Suppressor macrophage treated with lipopolysaccharide for 1 hour (primary cell): Measurements from ENCODE around the gene RBM20.

ENCODE experiments used
- DNase-seq, 3 donors: peaks; one replicate each; pipeline ENCODE4 v3.0.0-alpha.2; 2020 to 2022

The RBM20 gene

DNA sequence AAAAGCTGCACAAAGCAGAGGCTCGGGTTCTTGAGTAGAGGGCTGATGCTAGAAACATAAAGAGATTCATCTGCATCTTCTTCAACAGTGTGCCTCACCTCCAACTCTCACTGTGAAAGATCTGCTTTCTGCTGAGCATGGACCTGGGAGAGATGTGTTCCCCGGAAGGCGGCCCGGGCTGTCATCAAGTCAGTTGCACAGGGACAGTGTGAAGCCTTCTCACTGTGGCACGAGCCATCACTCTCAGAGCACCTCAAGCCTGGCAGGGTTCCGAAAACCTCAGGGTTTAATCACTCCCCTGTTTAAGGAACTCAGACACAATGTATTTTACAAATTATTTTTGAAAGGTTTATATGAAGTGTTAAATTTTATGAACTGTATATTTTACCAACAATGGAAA lies 98.7 kb downstream of the RBM20 start:
- DNase-seq, result no peak

GRCh38 chr10:110744782-110745181 lies 100.6 kb downstream of the RBM20 start:
- DNase-seq, result peak in 2 of 3 donors; percentile 21 to 33

DNA sequence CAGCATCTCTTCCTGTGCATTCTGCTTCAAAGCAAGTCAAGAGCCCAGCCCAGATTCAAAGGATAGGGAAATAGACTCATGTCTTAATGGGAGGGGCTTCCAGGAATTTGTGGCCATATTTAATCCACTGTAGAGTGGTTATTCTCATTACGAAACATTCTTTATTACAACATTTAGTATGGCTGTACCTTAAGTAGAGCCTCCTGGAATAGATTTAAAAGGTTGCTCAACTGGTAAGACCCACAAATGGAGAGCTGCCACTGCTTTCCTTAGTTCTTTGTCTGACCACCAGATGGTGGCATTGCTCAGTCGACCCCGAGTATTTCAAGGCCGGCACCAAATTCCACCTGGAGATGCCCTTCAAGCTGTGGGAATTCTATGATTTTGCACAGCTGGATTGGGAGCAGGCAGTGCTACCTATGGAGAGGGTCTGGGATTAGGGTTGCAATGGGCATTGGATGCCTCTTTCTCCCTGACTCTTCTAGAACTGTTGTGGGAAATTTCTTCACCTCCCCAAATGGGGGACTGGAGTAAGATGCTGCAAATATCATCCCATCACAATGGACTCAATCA lies 102.2 kb downstream of the RBM20 start:
- peak; percentile 51 to 66 (median 65) for DNase-seq

GRCh38 chr10:110746969-110747608 lies 103.0 kb downstream of the RBM20 start:
- DNase-seq, result no peak

- DNase-seq, result no peak
These were observed 103.7 kb downstream of the RBM20 start for GRCh38 chr10:110747609-110748464.

- DNase-seq, result no peak
These were observed 104.8 kb downstream of the RBM20 start for GRCh38 chr10:110748970-110749369.

- DNase-seq, result no peak
These were observed 106.8 kb downstream of the RBM20 start for GRCh38 chr10:110750931-110751330.

- peak; percentile 9 to 29 (median 21) for DNase-seq
These were observed 107.7 kb downstream of the RBM20 start for GRCh38 chr10:110751850-110752249.

GRCh38 chr10:110753462-110753861 lies 109.3 kb downstream of the RBM20 start:
- DNase-seq, result no peak

DNA sequence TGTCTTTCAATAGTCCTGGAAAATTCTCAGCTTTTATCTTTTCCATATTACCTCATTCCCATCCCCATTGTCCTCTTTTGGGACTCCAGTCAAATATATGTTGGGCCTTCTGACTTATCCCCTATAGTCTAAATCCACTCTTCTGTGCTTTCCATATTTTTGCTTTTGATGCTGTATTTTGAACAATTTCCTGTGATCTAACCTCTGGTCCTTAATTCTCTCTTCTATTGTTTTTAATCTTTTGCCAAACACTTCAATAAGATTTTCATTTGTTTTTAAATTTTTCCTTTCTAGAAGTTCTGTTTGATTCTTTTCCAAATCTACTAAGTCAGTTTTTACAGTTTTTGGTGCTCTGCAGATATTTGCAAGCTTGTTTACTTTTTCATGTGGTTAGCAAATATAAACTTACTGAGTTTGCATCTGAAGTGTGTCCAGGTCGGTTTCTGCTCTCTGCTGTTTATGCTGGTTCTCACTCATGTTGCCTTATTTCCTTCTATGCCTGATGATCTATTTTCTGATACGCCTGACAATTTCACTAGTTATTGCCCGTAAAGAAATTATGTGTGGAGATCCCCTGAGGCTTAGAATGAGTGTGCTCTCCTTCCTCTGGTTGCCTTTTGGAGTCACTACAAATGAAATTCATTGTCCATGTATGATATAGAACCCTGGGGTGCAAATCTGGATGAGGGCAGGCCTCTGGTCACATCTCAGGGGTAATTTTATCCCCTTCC lies 110.4 kb downstream of the RBM20 start:
- DNase-seq, result no peak

DNA sequence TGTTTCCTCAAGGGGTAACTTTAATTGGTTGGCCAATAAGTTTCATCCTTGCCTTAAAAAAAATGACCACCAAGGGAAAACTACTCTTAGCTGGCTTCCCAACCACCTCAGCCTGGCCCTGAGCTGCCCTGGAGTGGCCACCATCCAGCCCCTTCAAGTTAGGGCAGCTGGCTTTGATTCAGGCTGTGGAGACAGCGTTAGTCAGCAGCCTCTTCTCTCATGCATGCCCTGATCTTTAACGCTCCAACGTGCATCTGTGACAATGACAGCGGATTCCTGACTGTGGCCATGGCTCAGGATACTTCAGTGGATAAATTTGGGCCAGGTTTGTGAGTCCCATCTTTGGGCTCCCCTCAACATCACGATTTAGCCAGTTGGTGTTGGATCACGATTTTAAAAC lies 111.6 kb downstream of the RBM20 start:
- no peak for DNase-seq

- no peak for DNase-seq
These were observed 112.7 kb downstream of the RBM20 start for GRCh38 chr10:110756876-110757275.

GRCh38 chr10:110757586-110757985 lies 113.5 kb downstream of the RBM20 start:
- DNase-seq, result no peak

DNA sequence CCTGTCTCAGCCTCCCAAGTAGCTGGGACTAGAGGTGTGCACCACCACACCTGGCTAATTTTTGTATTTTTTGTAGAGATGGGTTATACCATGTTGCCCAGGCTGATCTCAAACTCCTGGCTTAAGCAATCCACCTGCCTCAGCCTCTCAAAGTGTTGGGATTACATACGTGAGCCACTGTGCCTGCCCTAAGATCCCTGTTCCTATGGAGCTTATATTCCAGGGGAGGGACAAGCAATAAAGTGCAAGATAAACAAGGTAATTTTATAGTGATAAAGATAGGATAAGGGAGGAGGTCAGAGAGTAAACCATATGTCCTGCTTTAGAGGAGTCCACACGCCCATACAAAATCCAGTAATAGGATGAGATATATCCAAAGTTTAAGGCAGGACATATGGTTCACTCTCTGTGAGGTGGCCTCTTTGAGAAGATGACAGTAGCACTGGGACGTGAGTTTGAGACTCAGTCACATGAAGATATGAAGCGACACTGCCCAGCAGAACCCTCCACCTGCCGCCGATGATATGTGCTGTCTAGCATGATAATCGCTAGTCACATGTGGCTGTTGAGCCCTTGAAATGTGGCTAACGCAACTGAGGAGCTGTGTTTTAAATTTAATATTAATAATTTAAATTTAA lies 114.1 kb downstream of the RBM20 start:
- no peak for DNase-seq

DNA sequence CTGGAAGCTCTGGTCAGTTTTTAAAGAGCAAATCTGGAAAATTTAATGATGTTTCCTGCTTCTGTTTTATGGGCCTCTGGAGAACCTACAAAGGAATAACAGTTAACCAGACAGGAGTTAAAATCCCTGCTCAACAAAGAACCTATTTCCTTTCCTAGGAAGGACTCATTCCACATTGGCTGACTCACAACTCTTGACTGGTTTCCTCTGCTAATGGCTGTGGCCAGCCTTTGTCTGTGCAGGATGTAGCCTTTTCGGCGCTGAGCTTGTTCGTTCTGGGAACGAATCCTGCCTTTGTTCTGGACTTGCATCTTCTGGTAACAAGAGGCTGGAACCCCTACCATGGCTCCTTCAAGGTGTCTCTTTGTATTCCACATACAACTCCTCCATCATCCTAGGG lies 114.8 kb downstream of the RBM20 start:
- no peak for DNase-seq

GRCh38 chr10:110759523-110759922 lies 115.4 kb downstream of the RBM20 start:
- no peak for DNase-seq

GRCh38 chr10:110762109-110762848 lies 118.1 kb downstream of the RBM20 start:
- no peak for DNase-seq

GRCh38 chr10:110762849-110763211 lies 118.7 kb downstream of the RBM20 start:
- no peak for DNase-seq

DNA sequence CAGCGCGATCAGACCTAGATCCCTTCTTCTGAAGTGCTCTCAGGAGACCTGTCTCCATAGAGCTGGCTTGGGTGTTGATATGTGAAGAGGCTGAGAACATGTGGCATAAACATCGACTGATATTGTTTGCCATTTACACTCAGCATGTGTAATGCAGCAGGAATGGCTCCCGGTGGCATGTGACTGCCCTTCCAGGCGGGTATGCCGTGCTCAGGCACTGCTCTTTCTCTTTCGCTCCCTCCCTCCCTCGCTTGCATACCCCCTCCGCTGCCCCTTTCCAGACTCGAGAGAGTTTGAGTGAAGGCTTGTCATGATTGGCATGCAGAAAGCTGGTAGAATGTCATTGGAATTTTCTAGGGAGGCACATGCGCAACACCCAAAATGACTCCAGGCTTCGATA lies 120.2 kb downstream of the RBM20 start:
- DNase-seq, result no peak

GRCh38 chr10:110764793-110765512 lies 120.8 kb downstream of the RBM20 start:
- DNase-seq, result no peak

DNA sequence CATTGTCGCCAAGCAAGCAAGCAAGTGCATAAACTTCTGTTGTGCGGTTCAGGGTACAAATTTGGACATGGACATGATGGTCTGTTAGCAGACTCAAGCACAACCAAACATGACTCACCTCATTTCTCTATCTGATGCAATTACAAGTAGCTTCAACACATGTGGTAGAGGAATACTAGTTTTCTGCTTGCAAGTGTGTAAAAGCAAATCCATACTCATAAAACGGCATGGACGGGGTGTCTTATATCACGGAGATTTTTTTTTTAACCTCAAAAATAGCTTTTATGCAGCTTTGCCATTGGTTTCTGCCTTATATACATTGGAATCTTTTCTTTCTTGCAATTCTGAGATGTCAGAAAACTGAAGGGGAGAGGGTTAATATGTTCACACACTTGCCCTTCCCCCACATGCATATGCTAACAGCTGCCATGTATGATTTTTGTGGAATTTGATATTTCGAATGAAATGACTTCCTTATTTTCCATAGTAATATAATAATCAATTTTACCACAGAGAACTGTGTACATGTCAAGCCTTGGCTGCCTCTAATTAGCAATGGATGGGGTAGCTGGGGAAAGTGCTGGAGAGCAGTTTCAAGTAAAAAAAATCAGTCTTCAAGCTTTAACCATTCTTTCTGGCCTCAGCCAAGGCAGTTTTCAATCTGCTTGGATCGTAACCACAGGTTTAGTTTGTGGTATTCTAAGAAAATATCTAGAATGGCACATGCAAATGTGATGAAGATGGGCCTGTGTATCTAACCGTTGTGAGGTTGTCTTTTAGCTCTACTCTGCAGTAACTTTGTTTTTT lies 121.6 kb downstream of the RBM20 start:
- no peak for DNase-seq
